Cerebellar cortex (tissue), 1 donor: ENCODE data around the gene ATP2C2.

ENCODE experiments used
- DNase-seq: peaks from one replicate; pipeline ENCODE4 v3.0.0-alpha.2; 2015; ENCODE audit warnings: low spot score

The ATP2C2 gene

DNA sequence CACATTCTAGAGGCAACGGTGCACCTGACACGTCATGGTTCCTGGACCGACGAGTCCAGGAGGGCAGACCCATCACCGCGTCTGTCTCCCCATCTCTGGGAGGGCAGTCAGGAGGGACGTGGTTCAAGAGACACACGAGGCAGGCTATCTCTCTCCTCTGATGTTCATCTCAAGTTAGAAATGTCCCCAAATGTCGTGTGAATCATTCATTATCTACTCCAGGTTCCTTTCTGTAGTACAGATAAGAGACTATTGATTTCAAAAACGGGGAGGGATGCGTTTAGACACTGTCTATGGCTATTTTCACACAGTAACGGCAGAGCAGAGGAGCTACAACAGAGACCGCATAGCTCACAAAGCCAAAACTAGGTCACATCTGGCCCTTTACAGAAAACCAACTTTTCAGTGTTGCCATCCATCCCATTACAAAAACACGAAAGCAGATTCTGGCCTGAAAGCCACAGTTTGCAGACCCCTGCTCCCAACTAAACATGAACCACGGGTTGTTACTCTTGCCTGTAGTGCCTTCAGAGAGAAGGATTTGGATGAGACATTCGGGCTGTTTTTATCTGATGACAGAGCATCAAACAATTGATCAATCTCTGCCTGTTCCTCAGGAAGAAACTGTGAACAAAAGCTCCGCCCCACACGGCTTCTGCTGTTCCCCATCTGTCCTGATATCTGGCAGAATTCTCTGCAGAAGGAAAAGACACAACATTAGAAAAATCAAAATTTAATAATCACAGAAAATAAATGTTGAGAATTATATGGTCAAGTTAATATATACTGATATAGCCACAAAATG, 129.3 kb downstream of the ATP2C2 start:
- DNase-seq, result no peak

GRCh38 chr16:84498223-84498610, 129.9 kb downstream of the ATP2C2 start:
- DNase-seq, result no peak

DNA sequence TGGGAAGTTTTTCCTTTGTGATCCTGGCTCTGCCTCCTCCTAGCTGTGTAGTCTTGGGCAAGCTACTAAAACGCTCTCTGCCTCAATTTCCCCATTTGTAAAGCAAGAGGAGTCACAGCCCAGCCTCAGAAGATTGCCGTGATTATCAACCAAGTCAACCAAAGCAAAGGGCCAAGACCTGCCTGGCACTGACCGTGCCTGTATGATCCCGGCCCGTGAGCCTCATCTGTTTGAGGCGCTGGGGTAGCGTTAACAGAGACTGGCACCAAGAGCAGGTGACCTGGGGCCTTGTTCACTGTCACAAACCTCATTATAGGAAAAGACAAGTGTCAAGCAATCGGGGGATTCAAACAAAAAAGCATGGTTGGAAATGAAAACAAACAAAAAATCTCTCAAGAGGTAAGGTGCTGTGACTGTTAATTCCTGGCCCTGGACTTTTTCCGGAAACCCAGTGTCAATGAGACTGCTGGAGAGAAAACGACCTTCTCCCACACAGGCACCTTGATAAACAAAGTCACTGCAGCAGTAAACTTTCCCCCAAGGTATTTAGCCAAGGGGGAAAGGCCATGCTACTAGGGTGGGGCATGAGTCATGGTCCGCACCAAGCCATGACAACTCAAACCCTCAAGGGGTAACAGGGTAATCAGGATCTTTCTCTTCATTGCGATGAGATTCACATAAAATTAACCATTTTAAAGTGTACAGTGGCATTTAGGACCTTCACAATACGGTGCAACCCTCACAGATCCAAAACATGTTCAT, 130.7 kb downstream of the ATP2C2 start:
- DNase-seq, result no peak

DNA sequence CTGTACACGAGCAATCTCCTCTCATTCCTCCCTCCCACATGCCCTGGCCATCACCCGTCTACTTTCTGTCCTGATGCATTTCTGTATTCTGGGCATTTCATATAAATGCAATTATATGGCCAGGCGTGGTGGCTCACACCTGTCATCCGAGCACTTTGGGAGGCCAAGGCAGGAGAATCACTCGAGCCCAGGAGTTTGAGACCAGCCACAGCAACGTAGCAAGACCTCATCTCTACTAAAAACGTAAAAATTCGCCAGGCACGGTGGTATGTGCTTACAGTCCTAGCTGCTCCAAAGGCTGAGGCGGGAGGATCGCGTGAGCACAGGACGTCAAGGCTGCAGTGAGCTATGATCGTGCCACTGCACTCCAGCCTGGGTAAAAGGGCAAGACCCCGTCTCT, 131.3 kb downstream of the ATP2C2 start:
- DNase-seq, result no peak

DNA sequence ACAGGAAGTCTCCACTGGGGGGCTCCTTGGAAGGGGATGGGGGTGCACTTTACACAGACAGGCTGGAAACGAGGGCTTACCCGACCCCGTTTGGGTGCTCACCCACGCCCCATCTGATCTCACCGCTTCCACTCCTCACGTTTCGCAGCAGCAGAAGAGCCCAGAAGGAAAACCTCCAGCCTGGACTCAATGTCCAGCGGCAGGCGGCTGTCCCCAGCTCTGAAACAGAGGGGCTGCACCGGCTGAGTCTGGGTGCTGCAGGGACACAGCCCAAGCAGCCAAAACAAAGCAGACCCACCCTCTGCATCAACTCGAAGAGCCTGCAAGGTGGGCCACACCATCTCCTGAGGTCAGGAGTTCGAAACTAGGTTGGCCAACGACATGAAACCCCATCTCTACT, 132.2 kb downstream of the ATP2C2 start:
- DNase-seq, result no peak

DNA sequence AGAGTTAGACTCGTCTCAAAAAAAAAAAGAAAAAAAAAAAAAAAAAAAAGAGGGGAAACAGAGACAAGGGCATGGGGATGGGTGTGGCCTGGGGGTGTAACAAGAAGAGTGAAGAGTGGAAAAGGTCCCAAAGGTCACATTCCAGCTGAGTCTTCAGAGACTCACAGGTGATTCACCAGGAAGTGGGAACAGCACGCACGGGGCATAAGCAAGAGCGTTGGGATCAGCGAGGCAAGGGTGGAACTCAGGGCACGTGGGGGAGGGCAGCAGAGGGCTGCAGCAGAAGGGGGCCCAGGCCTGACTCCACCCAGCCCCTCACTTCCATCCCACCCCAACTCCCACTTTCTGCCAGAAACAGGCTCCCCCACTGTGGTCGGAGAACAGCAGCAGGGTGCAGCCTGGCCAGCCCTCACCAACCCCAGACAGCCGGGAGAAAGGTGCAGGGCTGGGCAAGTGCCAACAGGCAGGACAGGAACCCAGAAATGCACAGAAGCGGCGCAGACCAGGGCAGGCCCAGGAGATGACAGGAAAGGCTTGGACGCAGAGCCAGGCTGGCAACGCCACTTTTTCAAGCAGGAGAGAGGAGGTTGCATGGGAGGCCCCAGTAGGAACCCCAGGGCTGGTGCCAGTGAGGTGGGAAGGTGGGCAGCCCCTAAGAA, 132.9 kb downstream of the ATP2C2 start:
- DNase-seq, result no peak

- no peak for DNase-seq
Measured at GRCh38 chr16:84502075-84502474, 133.7 kb downstream of the ATP2C2 start.

DNA sequence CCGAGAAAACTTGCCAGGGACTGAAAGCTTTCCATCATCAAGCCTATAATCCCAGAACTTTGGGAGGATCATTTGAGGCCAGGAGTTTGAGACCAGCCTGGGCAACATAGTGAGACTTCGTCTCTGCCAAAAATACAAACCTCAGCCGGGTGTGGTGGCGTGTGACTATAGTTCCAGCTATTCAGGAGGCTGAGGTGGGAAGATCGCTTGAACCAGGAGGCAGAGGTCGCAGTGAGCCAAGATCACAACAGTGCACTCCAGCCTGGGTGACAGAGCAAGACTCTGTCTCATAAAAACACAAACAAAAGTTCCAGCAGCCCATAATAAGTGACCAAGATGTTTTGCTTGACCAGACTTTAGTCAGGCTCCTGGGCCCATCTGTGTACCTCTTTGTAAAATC, 134.2 kb downstream of the ATP2C2 start:
- DNase-seq, result no peak

GRCh38 chr16:84503751-84504395, 135.5 kb downstream of the ATP2C2 start:
- no peak for DNase-seq

- DNase-seq, result peak; percentile 99
Measured at GRCh38 chr16:84504420-84505248, 136.3 kb downstream of the ATP2C2 start, which contains the start of gene MEAK7. Gene MEAK7 (minus strand): TSS chr16:84504659. CDS start chr16:84498086, 6,573 bp downstream.

DNA sequence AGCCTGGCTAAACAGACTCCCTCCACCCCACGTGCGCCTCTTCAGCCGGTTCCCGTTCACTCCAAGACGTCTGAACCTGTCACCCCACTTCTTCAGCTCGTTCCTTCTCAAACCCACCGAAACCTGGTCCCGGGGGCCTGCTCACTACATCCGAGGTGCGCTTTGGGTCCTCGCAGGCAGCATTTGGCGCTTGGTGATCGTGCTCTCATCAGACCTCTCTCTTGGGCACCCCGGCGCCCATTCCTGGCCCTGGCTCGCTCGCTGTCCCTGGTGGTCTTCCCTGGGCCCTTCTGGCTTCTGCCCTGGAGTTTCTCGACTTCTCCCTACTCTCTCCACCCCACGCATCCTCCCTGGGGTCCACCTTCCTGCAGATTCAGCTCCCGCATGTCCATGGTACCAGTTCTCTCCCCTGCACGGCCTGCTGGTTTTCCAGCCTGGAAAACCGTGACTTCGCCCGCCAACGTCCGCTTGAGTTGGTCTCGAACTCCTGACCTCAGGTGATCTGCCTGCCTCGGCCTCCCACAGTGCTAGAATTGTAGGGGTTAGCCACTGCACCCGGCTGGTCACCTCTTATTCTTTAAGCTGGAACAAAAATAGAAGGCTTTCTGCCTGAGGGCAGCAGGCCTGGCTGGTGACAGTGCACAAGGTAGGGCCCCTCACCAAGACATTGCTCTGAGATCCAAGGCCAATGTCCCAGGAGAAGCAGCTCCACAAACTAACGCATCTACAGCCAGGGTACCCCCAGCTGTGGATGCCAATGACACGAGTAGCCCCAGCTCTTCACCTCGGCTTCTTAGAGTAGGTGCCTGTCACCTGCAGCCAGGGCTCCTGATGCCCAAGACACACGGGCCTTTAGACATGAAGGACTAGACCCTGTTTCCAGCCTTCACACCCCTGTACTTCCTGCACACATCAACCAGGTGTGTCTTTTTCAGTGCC, 137.2 kb downstream of the ATP2C2 start:
- no peak for DNase-seq

- DNase-seq, result no peak
Measured at GRCh38 chr16:84507011-84507982, 139.0 kb downstream of the ATP2C2 start.

DNA sequence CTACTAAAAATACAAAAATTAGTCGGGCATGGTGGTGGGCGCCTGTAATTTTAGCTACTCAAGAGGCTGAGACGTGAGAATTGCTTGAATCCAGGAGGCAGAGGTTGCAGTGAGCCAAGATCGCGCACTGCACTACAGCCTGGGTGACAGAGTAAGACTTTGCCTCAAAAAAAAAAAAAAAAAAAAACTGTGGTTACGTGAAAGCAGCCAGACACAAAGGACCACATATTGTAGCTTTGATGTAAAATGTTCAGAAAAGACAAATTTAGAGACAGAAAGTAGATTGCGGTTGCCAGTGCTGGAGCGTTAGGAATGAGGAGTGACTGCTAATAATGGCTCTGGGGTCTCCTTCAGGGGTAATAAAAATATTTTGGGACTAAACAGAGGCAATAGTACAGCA, 140.2 kb downstream of the ATP2C2 start:
- no peak for DNase-seq

DNA sequence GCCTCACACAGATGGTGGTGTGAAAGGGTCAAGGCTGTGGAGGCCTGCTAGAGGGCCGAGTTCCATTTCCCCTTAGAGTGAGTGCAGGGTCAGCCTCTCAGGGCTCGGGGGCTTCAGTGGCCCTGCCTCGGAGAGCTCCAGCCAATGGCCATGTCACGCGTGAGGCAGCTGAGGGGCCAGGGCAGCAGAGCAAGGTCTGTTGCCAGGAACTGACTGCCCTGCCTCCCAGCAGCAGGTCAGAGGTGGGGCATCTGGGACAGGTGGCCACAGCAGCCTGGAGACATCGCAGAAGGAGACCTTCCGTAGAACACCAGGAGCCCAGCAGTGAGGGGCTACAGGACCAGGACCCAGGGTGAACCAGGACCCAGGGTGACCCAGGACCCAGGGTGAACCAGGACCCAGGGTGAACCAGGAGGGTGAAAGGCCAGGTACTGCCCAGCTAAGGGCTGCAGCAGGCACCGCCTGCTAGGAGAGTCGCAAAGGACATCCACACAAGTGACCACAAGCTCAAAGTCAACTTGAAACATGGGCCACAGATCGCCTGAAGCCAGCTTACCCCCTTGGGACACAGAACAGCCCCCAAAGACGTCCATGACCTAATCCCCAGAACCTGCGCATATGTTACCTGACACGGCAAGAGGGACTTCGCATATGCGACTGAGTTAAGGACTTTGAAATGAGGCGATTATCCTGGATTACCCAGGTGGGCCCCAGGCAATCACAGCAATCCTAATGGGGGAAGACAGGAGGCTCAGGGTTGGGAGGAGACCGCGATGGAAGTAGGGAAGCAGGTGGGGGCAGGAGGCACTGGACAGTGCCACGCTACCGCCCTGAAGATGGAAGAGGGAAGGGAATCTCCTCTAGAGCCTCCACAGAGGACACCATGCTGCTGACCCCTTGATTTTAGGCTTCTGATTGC, 141.0 kb downstream of the ATP2C2 start:
- no peak for DNase-seq

DNA sequence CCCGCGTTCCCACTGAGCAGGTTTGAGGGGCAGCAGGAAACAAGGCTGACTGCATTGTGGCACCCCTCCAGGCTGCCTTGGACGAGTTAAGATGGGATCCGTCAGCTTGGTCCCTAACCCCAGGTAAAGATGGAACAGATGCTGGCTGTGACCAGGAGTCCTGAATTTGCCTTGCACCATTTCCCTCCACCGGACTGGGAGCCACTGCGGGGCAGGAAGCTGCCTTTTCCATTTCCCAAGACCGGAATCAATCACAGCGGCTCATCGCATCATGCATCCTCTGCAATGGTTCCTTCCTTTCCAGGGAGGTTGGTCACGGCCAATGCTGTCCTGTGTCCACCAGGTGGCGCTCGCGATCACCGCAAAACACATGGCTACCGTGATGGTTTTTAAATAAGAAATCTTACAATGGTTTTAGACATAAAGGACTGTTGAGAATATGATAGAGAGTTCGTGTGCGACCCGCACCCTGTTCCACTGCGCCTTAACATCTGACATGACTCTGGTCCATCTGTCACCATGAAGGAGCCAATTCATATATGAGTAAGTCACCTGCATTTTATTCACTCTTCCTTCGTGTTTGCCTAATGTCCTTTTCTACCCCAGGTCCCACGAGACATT, 143.0 kb downstream of the ATP2C2 start:
- peak; percentile 93 for DNase-seq

DNA sequence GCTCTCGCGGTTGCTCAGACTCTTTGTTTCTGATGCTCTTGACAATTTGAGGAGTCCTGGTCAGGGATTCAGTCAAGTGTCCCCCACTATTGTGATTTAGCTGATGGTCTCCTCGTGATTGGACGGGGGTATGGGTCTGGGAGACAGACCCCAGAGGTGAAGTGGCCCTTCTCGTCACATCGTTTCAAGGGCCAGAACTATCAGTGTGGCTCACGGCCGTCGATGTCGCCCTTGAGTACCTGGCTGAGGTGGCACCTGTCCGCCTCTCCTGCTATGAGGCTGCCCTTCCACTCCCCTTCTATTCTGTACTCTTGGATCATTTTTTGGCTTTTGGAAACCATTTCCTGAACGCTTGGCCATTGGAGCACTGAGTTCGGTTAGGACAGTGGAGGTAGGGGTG, 143.5 kb downstream of the ATP2C2 start:
- DNase-seq, result no peak

DNA sequence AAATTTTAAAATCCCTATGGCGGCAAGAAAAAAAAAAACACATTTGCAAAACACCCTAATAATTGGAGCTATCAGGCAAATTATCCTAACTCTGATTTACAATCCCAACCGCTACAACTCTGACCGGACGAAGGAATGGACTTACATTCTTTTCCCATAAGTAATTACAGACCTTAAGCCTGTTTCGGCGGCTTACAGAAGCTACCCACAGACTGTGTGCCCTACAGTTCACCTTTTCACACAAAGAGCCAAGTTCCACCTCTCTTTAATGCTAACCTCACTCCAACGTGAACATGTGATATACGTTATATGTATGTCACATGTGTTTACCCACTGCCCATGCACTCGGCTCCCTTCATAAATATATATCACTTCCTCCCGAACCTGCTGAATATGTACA, 144.8 kb downstream of the ATP2C2 start:
- no peak for DNase-seq

DNA sequence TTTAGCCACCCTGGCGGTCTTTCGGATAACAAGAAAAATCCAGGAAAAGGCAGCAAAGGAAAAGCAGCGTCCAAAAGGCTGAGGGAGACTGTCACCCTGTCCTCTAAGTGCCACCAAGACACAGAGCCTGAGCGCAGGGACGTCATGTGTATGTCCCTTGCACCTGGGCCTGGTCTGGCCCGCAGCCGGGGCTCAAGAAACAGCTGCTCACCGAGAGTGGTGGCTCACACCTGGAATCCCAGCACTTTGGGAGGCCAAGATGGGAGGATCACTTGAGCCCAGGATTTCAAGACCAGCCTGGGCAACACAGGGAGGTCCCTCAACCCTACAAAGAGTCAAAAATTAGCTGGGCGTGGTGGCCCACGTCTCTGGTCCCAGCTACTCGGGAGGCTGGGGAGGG, 145.3 kb downstream of the ATP2C2 start:
- DNase-seq, result no peak
